Epithelial cell of proximal tubule (primary cell): Measurements from ENCODE around the gene CENPU. TPM values are rescaled to one million over a fixed set of nuclear protein-coding genes. Genes with fewer than 3 reads are reported as not detected.

Source experiments
- DNase-seq: peaks from one replicate; pipeline ENCODE4 v3.0.0-alpha.2; 2011; ENCODE audit warnings: low read depth
- H3K4me3 ChIP-seq: 2 replicates; pipeline ENCODE4 v1.5.1; 2011; ENCODE audit warnings: low read depth, mild to moderate bottlenecking, low read length
- CTCF ChIP-seq: conservative IDR thresholded peaks from 2 replicates; pipeline ENCODE4 v1.5.1; 2012; ENCODE audit warnings: low read depth, mild to moderate bottlenecking, low read length
- total RNA-seq: library from RNA; depleted of rRNA; stranded (reverse); fragments of >200 nt; gene quantifications from 2 replicates; pipeline ENCODE4 v1.2.3, GENCODE V29; 2015

CENPU gene
- total RNA-seq, 1 donor from 2014 or later: 75.8 TPM

- TF ChIP-seq CTCF: no peak
- H3K4me3 ChIP-seq: no peak overlapping the region
- DNase-seq: no peak
Measured at GRCh38 chr4:184729946-184730345, 4.0 kb downstream of the CENPU start.

GRCh38 chr4:184728858-184729257, 5.0 kb downstream of the CENPU start:
- no peak overlapping the region for H3K4me3 ChIP-seq
- DNase-seq: no peak
- TF ChIP-seq CTCF: no peak

- H3K4me3 ChIP-seq: no peak overlapping the region
- no peak for DNase-seq
- TF ChIP-seq CTCF: no peak
Measured at GRCh38 chr4:184727430-184727829, 6.5 kb downstream of the CENPU start.

GRCh38 chr4:184722798-184723197, 11.1 kb downstream of the CENPU start:
- no peak for DNase-seq
- H3K4me3 ChIP-seq: no peak overlapping the region
- peak; percentile 19 for TF ChIP-seq CTCF

GRCh38 chr4:184721254-184721653, 12.6 kb downstream of the CENPU start:
- no peak for DNase-seq
- no peak overlapping the region for H3K4me3 ChIP-seq
- no peak for TF ChIP-seq CTCF

GRCh38 chr4:184719407-184719806, 14.5 kb downstream of the CENPU start:
- TF ChIP-seq CTCF: no peak
- DNase-seq: no peak

GRCh38 chr4:184715526-184715925, 18.4 kb downstream of the CENPU start:
- H3K4me3 ChIP-seq: no peak overlapping the region
- DNase-seq: no peak
- no peak for TF ChIP-seq CTCF

More at GRCh38 chr4:184719407-184719806, 14.5 kb downstream of the CENPU start:
- no peak overlapping the region for H3K4me3 ChIP-seq
